GM18498 (cell line): Measurements from ENCODE around the gene PEPD.

Experiments
- ATAC-seq: cut with Tn5 transposase; IDR thresholded peaks from one replicate; pipeline ENCODE4 v1.9.1; 2021; ENCODE audit warnings: mild to moderate bottlenecking, moderate library complexity; ENCODE audit not compliant: unreplicated experiment

Gene PEPD

DNA sequence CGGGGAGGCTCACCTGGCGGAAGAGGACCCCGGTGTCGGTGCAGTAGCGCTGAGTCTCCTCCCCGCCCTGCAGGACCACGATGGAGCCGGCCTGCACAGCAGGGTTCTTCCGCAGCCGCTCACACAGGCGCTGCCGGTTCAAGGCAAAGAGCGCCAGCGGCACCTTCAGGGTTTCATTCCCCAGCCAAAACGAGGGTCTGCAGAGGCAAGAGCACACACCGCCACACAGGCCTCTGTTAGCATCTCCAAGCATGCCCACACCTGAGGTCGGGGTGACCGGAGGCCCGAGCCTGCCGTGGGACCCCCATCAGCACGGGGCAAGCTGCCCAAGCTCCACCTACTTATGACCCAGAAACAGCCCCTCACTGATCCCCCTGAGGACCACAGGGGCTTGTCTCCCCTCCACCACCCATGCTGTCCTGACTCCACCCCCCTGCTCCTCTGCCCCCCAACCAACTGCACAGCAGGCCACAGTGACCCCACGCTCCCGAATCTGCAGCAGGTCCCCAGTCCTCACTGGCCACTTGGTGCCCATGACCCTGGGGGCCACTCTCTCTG lies 8.9 kb downstream of the PEPD start:
- no peak for ATAC-seq

DNA sequence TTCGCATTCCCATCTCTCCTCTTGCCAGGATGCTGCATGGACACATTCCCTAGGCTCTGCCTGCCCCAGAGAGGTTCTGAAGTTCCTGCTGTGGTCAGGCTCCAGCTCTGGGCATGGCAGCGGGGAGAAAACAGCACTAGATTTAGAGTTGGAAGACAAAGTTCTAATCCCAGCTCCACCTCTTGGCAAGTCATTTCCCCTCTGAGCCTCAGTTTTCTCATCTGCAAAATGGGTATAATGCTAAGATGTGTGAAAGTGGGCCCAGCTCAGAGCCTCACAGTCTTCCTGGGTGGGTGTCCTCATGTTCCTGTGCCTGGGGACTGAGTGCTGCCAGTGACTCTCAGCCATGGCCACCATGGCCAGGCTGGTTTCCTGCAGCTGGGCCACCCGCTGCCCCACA lies 9.6 kb downstream of the PEPD start:
- no peak for ATAC-seq

DNA sequence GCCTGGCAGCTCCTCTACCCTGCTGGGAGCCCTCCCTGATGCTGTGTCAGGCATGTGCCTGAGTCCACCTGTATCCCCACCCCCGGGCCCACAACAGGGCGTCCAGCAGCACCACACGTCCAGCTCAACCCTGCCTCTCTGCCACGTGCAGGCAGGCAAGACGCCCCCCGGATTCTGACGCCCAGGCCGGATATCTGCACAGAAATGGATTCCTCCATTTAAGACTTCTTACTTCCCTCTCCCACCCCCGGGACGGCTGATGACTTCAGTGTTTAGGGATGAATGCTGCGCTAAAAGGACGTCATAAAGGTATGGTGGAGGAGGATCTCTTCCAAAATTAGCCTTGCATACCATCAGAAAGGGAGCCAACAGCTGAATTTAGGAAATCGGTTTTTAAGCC lies 10.2 kb downstream of the PEPD start:
- ATAC-seq = no peak

DNA sequence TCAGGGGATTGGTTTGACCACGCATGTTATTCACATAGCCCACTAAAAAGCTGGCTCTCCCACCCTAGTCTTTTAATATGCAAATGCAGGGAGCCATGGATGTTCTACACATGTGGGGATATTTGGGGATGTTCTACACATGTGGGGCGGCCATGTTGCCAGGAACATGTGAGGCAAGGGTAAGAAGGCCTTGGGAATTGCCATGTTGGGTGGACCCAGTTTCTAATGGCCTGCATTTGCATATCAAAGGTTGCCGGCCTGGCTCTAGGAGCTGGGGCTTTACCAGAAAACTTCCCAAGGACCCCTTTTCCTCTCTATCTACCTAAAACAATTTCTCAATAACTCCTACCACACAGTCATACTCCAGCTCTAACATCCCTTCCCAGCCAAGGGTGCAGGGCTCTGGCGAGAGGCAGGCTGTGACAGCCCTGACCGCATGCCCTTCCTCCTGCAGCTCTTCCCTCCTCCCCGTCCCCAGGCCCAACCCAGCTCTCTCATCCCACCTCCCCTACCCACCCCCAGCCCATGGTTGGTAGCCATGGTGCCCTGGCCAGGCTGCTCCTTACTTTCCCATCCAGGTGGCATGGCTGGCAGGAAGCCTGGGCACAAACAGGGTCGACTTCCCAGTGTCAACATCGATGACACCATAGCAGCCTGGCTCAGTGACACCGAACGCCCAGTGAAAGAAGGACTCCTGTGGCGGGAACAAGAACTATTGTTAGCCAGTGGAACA lies 11.0 kb downstream of the PEPD start:
- no peak for ATAC-seq

DNA sequence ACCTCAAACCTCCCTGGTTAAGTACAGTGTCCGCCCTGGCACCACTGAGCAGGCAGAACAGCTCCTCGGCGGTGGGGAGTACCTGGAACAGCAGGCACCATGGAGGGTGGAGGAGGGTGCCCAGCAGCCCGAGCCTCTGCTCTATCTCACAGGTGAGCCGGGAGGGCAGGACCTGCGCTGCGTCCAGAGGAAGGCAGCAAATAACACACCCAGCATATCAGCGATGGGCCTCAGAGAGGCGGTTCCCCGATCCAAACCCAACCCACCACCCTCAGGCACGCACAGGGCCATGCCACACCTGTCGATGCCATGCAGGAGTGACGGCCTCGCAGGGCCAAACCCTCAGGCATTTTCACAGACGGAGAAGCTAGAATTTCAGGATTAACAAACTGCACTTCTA lies 11.8 kb downstream of the PEPD start:
- no peak for ATAC-seq

DNA sequence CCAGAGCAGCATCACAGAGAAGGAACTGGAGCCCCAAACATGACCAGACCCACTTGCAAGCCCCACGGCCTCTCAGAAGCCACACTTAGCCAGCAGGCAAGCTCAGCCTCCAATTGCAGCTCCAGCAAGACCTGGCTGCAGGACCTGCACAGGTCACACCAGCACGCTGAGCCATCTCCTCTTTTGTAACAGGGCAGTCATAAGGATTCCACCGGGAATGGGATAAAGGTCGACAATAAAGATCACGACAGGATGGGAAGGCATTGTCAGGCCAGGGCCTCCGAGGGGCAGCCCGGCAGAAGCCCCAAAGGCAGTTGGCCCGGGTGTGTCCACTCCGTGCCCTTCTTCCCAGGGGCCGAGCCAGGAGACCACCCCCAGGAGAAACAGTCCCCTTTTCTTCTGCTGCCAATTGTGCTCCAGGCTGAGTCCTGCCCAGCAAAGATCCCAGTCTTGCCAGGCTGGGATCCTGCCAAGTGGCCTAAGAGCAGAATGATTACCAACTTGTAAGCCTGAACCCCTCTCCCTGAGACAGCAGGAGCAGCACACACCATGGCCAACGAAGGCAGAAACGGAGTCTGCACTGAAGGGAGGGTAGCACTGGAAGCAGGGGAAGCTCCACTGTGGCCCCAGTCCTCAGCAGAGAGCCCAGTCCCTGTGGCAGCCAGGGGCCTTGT lies 12.5 kb downstream of the PEPD start:
- ATAC-seq = no peak

DNA sequence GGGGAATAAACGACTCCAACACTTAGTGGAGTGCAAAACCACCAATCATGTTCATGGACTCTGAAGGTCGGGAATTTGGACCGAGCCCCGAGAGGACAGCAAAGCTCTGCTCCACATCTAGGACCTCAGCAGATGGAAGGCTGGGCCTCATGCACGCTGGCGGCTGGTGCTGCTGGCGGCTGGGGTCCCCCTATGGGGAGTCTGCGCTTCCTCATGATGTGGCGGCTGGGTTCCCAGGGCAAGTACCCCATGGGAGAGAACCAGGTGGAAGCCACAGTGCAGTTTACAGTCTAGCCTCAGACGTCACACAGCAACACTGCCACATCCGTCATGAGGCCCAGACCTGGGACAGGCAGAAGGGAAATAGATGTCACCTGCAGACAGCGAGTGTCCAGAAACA lies 13.2 kb downstream of the PEPD start:
- ATAC-seq = no peak

DNA sequence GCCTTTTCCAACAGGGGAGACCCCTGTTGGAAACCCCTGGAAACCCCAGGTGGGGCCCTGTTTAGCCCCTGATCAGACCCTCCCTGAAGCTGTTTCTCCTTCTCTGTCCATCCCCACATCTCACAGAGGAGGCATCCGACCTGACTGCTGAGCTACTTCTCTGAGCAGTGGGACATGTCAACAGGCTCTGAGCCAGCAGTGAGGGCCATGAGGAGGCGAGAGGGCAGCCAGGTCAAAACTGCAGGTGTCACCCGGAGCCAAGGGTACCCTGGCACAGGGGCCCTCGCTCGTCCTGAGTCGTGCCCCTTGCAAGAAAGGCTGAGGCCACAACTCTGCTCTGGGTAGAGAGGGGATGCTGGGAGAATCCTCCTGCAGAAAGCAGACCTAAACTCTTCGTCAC lies 13.6 kb downstream of the PEPD start:
- no peak for ATAC-seq

DNA sequence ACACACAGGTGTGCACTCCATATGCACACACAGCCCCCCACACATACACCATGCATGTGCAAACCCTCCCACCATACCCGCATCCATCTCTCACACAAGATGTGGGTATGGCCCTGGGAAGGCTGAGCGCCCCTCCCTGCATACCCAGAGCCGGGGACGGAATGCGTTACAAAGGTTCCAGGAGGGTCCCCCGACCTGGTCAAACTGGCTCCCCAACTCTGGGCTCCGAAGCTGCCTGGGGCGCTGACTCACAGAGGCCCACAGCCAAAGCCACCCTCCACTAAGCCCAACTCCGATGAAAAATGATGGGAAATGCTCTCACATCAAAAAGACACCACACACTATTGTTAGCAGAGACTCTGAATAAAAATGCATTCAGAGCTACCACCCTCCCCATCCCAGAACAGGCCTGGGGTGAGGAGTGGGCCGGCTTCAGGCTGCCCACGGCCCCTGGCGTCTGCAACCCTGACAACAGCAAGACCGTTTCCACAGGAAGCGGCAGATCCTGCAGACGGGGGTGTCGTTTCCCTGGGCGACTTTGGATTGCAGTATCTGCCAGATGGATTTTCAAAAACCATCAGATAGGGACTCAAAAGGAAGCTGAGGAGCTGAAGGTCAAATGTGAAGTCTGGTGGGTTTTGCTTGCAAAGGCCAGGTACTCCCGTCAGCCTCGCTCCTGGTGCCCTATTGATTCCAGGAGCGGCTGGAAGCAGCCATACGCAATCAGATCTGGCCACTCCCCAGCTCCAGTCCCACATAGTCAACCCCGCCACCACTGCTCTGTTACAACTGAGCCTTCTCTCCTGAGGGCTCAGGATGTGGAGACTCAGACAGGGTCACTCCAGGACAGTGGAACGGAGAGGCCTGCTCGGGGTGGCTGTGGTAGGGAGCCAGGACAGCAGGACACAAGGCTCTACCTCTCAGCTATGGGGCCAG lies 14.3 kb downstream of the PEPD start:
- ATAC-seq = no peak

DNA sequence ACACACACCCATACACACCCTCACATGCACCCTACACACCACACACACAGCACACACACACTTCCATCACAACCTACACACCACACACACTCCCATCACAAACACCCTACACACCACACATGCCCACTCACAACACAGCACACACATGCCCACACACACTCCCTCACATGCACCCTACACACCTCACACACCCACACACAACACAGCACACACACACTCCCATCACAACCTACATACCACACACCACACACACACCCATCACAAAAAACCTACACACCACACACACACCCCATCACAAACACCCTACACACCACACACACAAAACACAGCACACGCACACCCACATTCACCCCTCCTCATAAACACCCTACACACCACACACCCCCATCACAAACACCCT lies 15.1 kb downstream of the PEPD start:
- no peak for ATAC-seq

DNA sequence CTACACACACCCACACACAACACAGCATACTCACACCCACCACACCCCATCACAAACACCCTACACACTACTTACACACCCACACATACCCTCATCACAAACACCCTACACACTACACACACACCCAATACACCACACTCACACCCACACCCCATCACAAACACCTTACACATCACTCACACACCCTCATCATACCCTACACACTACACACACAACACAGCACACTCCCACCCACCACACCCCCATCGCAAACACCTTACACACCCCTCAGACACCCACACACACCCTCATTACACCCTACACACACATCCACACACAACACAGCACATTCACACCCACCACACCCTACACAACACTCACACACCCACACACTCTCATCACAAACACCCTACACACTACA lies 15.8 kb downstream of the PEPD start:
- ATAC-seq = no peak

DNA sequence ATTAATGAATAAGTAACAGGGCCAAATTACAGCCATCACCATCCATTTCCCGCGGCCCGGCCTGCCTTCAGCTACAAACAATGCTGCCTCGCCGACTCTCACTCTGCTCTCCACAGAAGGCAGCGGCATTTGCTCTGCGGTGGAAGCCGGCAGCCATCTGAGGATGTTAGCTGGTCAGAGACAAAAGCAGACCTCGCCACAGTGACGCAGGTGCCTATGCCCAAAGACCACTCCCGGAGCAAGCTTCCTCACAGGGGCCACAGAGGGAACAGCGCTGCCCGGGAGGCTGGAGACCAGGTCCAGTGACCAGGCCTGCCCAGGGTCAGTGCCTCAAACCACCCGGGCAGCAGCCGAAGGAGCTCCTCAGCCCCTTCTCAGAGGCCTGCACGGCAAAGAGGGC lies 16.4 kb downstream of the PEPD start:
- ATAC-seq = no peak

DNA sequence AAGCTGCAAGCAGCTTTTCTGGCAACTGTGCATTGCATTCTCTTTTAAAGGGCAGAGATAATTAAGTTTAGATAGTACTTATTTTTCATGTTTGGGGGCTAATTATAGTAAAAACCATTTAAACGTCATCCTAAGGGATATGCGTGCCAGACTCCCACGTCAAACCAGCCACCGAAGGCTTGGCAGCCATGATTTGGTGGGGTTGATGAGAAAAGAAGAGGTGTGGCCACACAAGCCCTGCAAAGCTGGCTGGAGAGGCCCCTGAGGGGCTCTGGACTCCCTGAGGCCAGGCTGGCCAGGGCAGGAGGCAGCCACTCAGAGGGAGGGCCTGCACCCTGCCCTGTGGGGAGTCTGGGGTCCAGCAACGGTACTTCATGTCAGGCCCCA lies 17.5 kb downstream of the PEPD start:
- no peak for ATAC-seq

DNA sequence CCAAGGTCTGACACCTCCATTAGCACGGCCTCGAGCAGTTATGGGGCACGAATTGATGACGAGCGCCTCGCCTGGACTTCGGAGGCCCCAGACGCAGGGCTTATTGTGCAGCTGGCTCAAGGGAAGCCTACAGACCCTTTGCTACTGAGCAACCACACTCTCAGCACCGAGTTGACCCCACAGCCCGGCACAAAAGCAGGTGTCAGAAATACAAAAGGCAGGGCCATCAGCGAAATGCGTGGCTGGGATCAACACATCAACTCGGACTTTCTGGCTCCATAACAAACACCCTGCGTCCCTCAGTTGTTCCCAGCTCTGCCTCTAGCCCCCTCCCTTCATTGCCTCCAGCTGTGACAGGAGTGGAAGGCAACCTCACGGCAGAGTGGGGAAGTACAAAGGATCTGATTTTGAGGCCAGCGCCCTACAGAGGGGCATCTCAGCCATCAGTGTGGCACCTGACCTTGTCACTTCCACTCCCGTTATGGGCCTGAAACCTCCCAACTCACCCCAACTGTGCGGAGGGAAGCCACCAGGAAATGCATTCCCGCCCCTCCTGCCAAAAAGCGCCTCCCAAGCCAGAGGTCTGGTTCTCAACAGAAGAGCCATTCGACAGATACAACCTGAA lies 18.0 kb downstream of the PEPD start:
- ATAC-seq = no peak

DNA sequence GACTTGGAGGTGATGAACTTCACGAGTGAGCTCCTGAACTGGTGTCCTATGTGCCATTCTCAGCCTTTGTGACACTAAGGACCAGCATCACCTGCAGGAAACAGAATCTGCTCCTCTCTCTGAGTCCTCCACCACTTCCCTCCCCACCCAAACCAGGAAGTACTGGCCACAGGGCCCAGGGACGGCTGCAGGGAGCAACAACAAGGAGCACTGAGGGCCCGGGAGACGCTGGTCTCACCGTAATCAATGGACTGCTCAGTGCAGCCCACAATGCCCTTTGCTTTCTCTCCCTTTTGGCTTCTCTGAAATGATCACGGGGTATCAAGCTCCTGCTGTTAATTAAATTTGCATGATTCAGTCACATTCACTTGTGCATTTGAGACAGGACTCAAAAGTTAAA lies 18.6 kb downstream of the PEPD start:
- no peak for ATAC-seq

DNA sequence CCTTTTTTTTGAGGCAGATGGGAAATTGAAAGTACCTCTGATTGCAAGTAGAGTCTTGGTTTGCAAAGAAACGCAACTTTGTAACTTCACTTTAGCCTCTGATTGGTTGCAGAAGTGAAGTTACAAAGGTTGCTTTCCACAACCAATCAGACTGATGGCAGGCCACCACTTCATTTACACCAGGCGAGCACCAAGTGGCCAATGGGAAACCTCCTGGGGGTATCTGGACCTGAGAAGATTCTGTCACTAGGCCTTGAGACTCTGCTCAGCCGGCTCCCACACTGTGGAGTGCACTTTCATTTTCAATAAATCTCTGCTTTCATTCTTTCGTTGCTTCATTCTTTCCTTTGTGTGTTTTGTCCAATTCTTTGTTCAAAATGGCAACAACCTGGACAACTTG lies 19.1 kb downstream of the PEPD start:
- ATAC-seq = no peak

DNA sequence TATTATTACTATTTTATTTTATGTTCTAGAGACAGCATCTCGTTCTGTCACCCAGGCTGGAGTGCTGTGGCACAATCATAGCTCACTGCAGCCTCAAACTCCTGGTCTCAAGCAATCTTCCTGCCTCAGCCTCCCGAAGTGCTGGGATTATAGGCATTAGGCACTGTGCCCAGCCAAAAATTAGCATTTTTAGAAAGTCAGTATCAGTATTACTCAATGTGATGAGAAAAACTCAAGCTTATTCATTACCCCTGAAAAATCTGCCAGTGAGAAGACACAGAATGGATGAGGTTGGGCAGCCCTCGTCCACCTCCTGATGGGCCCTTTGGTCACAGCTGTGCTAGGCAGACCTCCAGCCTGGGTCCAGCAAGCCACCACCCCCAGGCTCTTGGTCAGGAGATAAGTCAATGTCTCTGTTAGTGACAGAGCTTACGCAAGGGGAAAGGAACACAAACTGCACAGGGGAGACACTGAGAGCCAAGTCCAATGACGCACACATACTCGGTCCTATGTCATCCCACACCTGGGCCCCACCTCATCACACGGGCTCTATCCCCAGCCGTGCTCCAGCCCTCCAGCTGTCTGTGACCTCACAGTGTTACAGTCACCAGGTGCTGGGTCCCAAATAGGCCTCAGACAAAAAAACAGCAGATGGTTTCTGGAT lies 19.8 kb downstream of the PEPD start:
- ATAC-seq = no peak

DNA sequence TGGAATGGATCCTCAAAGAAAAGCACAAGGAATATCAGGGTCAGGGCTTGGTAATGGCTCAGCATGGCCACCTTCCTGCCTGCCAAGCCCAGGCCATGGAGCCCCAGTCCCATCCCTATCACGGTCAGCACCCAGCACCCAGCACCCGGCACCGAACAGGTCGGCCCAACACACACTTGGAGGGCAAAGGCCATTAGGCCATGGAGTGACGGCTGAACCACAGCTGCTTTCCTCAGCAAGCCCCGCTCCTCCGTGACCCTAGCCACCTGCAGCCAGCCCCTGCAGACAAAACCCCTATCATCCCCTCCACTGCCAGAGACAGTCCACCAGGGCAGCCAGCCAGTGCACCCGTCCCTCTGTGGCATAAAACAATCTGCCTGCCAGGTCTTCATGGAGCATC lies 20.6 kb downstream of the PEPD start:
- no peak for ATAC-seq

DNA sequence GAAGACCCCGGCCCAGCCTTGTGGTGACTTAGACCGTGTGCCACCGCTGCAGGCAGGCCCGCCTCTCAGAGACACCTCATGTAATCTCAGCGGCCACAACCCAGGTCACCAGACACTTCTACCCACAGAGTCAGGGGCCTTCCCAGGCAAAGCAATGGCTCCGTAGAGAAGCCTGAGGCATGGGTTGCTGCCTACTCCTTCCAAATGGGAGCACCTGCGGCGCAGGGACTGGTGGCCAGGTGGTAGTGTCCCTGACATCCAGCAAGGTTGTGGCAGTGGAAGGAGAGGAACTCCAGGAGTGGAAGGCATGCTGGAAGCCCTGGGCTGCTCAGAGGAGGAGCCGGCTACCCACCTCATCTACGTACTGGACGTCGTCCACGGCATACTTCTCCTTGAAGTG lies 21.0 kb downstream of the PEPD start:
- no peak for ATAC-seq

DNA sequence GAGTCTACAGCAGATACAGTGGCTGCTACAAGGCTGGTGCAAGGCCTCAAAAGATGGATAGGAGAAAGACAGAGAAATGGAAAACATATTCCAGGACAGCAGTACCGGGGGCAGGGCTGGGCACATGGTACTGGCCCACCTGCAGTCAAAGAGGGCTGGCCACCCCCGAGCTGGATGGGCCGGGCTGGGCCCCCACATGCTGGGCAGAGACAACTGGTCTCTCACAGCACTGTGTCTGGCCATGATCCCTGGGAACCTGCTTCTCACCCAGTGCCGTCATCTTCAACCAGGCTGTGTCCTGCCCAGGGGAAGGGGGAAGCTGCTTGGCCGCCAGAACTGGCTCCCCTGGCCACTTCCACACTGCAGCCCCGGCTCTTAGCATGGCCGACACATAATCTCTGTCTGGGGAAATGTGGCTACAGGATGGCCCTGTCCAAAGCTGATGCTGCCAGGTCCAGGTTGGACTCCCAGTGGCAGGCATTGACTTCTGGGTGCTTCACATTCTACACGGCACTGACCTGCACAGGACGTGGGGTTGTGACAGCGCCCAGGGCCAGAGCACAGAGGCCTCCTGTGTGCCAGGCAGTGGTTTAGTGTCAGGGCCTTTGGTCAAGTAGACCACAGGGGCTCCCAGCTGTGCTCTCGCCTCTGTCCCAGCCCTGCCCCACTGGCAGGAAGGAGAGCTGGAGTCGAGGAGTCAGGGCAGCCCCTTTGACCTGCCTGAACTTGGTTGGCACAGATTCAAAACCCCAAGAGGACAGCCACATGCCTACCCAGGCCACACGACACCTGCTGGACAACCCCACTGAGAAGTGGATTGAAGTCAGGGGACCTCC lies 21.7 kb downstream of the PEPD start:
- no peak for ATAC-seq
